RWPE2 (cell line): ENCODE measurements around the gene ZNF316.

ENCODE experiments used
- ATAC-seq: fragments of 200-7000 bp; cut with Tn5 transposase; 3 replicates; pipeline ENCODE4 v1.9.1; 2021; ENCODE audit warnings: low read depth
- DNase-seq: peaks from one replicate; pipeline ENCODE4 v3.0.0-alpha.2; 2020; ENCODE audit warnings: low spot score
- H3K27ac ChIP-seq: fragments of 450-650 bp; 2 replicates; pipeline ENCODE4 v1.5.1; 2017; ENCODE audit warnings: mild to moderate bottlenecking; ENCODE audit not compliant: poor library complexity, severe bottlenecking
- H3K27me3 ChIP-seq: fragments of 250-450 bp; sonication (Bioruptor Pico); 2 replicates; pipeline ENCODE4 v1.5.1; 2021; ENCODE audit warnings: mild to moderate bottlenecking, moderate library complexity; ENCODE audit not compliant: insufficient read depth, poor library complexity, severe bottlenecking
- H3K36me3 ChIP-seq: fragments of 250-450 bp; sonication (Bioruptor Pico); 2 replicates; pipeline ENCODE4 v1.5.1; 2020; ENCODE audit warnings: low read depth, mild to moderate bottlenecking, moderate library complexity
- H3K4me1 ChIP-seq: fragments of 250-450 bp; sonication (Bioruptor Pico); 2 replicates; pipeline ENCODE4 v1.5.1; 2021; ENCODE audit warnings: mild to moderate bottlenecking, moderate library complexity; ENCODE audit not compliant: insufficient read depth, poor library complexity, severe bottlenecking
- H3K4me3 ChIP-seq: fragments of 250-450 bp; sonication (Bioruptor Pico); 2 replicates; pipeline ENCODE4 v1.5.1; 2021; ENCODE audit warnings: mild to moderate bottlenecking, moderate library complexity; ENCODE audit not compliant: severe bottlenecking
- H3K9me3 ChIP-seq: fragments of 250-450 bp; sonication (Bioruptor Pico); 2 replicates; pipeline ENCODE4 v1.5.1; 2021; ENCODE audit warnings: mild to moderate bottlenecking, moderate library complexity; ENCODE audit not compliant: severe bottlenecking
- CTCF ChIP-seq: fragments of 450-650 bp; IDR thresholded peaks from one replicate; pipeline ENCODE4 v1.5.1; 2017; ENCODE audit warnings: mild to moderate bottlenecking, moderate library complexity; ENCODE audit not compliant: poor library complexity, severe bottlenecking

ZNF316 gene

DNA sequence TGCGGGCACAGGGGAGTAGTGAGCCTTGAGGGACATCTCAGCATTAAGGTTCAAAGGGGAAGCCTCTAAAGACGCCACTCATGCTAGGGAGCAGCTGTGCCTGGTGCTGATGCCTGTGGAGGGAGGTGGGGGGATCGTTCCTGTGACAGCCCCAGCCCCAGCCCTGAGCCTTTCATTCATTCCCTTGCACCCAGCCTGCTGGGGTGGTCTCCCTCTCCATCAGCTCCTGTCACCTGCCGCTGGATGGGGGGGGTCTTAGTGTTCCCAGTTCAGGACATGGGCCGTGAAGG lies 11.6 kb downstream of the ZNF316 start:
- Histone ChIP-seq H3K4me3 (no peak overlapping the region), H3K27me3 (no peaks in the 10 kb centered on the region), H3K36me3 (peaks cover 22% of the 10 kb centered on the region), H3K27ac (no peak overlapping the region), H3K9me3 (no peaks in the 10 kb centered on the region), H3K4me1 (no peaks in the 10 kb centered on the region)
- TF ChIP-seq CTCF: no peak
- ATAC-seq (no peak), DNase-seq (peak; percentile 32)

GRCh38 chr7:6649241-6649961 lies 12.3 kb downstream of the ZNF316 start:
- Histone ChIP-seq H3K27me3 (no peaks in the 10 kb centered on the region), H3K9me3 (no peaks in the 10 kb centered on the region), H3K4me3 (no peak overlapping the region), H3K27ac (no peak overlapping the region), H3K4me1 (no peaks in the 10 kb centered on the region), H3K36me3 (peaks cover 16% of the 10 kb centered on the region)
- no peak for TF ChIP-seq CTCF
- ATAC-seq (no peak), DNase-seq (peak; percentile 51)

- TF ChIP-seq CTCF: no peak
- Histone ChIP-seq H3K36me3 (peaks cover 13% of the 10 kb centered on the region), H3K9me3 (no peaks in the 10 kb centered on the region), H3K27ac (no peak overlapping the region), H3K27me3 (no peaks in the 10 kb centered on the region), H3K4me1 (no peaks in the 10 kb centered on the region), H3K4me3 (no peak overlapping the region)
- ATAC-seq: no peak
- DNase-seq: peak; percentile 23
These were observed 13.0 kb downstream of the ZNF316 start for GRCh38 chr7:6650086-6650485.

DNA sequence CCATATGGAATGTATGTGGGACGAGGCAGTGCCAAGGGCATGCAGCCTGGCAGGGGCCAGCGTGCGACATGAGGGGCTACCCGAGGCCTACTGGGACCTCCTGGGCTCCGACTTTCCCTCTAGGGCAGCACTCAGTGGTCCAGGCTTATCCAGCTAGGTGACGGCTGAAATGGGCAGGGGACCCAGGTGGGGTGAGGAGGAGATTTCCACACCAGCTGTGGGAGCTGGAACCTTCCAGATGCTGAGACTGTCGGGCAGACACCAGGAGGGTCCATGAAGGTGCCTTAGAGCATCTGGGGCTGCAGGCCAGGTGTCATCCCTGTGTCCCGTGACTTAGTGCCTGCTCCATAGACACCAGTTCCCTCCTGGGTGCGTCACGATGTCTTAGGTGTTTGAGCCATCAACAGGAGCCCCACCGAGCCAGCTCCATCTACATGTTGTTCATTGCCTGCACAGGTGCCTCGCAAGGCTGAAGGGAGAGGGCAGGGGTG lies 13.4 kb downstream of the ZNF316 start:
- H3K27ac ChIP-seq: no peak overlapping the region
- no peaks in the 10 kb centered on the region for H3K9me3 ChIP-seq
- H3K4me1 ChIP-seq: no peaks in the 10 kb centered on the region
- DNase-seq (peak; percentile 56), ATAC-seq (no peak)
- no peak for TF ChIP-seq CTCF
- H3K27me3 ChIP-seq: no peaks in the 10 kb centered on the region
- H3K36me3 ChIP-seq: peaks cover 9% of the 10 kb centered on the region
- no peak overlapping the region for H3K4me3 ChIP-seq

- Histone ChIP-seq H3K27me3 (no peaks in the 10 kb centered on the region), H3K9me3 (no peaks in the 10 kb centered on the region), H3K4me3 (no peak overlapping the region), H3K27ac (no peak overlapping the region), H3K4me1 (no peaks in the 10 kb centered on the region), H3K36me3 (peaks cover 9% of the 10 kb centered on the region)
- no peak for DNase-seq
- TF ChIP-seq CTCF: no peak
- no peak for ATAC-seq
These were observed 14.8 kb downstream of the ZNF316 start for GRCh38 chr7:6651851-6652445.
